SU-DHL-6 (cell line): ENCODE measurements around the gene COL20A1.

Experiments used
- CTCF ChIP-seq: fragments of 200-600 bp; sonication (generic); IDR thresholded peaks from one replicate; pipeline ENCODE4 v1.5.1; 2017; ENCODE audit warnings: antibody characterized with exemption, mild to moderate bottlenecking, low read length, moderate library complexity; ENCODE audit not compliant: insufficient read depth, poor library complexity, severe bottlenecking
- EZH2phosphoT487 ChIP-seq: fragments of 200-600 bp; sonication (generic), shearing (Covaris generic); conservative IDR thresholded peaks from 2 replicates; pipeline ENCODE4 v1.6.1; 2018; ENCODE audit warnings: mild to moderate bottlenecking, antibody characterized with exemption, low read length, moderate library complexity, mixed read lengths

- TF ChIP-seq CTCF (no peak), EZH2phosphoT487 (no peak)
Observed at GRCh38 chr20:63362436-63363009, 69.5 kb downstream of the COL20A1 start.
